Measurements from ENCODE around the gene SLC35F6.

DNA sequence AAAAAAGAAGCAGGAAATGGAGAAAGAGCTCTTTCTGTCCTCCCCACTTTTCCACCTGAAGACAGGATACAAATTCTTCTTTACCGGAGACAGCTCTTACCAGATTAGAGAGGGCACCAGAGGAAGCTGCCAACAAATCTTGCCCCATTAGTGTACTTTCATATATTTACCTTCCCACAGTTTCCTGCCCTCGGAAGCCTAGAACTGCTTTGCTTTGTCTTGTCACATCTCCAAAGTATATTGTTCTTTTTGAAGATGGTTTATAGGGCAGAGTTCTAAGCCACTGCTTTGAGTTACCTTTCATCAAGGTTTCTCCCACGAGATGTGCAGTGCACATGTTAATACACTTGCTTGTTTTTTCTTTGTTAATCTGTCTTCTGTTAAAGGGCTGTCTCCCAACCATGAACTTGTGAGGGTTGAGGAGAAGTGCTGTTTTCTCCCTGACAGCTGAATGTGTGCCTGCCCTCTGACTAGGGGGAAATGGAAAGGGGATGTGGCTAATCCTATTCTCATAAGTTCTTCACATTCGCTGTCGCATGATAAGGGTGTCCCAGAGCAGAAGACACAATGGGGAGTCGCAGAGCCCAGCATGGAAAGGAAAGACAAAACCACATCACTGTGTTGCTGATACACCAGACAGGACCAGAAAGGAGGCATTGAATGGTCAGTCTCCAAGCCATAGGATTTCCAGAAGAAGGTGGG lies 45.9 kb downstream of the SLC35F6 start:
- TF ChIP-seq EZH2 (optimal IDR thresholded peaks at IDR 0.05; ENCODE audit: low read depth, low read length) (no peak), EZH2phosphoT487 (IDR thresholded peaks at IDR 0.05; ENCODE audit: low read length) (no peak)
- TF ChIP-seq, protein P1, sequence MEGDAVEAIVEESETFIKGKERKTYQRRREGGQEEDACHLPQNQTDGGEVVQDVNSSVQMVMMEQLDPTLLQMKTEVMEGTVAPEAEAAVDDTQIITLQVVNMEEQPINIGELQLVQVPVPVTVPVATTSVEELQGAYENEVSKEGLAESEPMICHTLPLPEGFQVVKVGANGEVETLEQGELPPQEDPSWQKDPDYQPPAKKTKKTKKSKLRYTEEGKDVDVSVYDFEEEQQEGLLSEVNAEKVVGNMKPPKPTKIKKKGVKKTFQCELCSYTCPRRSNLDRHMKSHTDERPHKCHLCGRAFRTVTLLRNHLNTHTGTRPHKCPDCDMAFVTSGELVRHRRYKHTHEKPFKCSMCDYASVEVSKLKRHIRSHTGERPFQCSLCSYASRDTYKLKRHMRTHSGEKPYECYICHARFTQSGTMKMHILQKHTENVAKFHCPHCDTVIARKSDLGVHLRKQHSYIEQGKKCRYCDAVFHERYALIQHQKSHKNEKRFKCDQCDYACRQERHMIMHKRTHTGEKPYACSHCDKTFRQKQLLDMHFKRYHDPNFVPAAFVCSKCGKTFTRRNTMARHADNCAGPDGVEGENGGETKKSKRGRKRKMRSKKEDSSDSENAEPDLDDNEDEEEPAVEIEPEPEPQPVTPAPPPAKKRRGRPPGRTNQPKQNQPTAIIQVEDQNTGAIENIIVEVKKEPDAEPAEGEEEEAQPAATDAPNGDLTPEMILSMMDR (IDR thresholded peaks at IDR 0.05; ENCODE audit: low read length) = no peak

Data from MM.1S (cell line).